Stomach (tissue), 9 donors: Measurements from ENCODE around the gene CFLAR. TPM values are rescaled to one million over a fixed set of nuclear protein-coding genes. Genes with fewer than 3 reads are reported as not detected.
"Not testable (repeated sequence)": the region's sequence is repeated elsewhere in the genome, so short reads cannot be mapped to it uniquely, and the experiment has no call there.

Source experiments
- DNase-seq, 2 donors: peaks; one replicate each; pipeline versions ENCODE4 v3.0.0 to v3.0.0-alpha.2; 2013 to 2019
- H3K27ac ChIP-seq, 5 donors: fragments of 200-600 bp in 4 of 5; sonication (generic) in 4 of 5; one replicate each; pipeline ENCODE4 v1.5.1; 2013 to 2019; ENCODE audit warnings: mild to moderate bottlenecking in 1 of 5, moderate library complexity in 1 of 5
- H3K27me3 ChIP-seq, 3 donors: fragments of 200-600 bp; sonication (generic); one replicate each; pipeline ENCODE4 v1.5.1; 2017 to 2019; ENCODE audit warnings: mixed run types in 1 of 3
- H3K36me3 ChIP-seq, 4 donors: fragments of 200-600 bp; sonication (generic); 1 replicate in 3 of 4; 2 replicates in 1 of 4; pipeline ENCODE4 v1.5.1; 2016 to 2019
- H3K4me1 ChIP-seq, 4 donors: fragments of 200-600 bp; sonication (generic); one replicate each; pipeline ENCODE4 v1.5.1; 2016 to 2019
- H3K4me3 ChIP-seq, 4 donors: fragments of 200-600 bp; sonication (generic) in 3 of 4; one replicate each; pipeline ENCODE4 v1.5.1; 2016 to 2019; ENCODE audit warnings: mild to moderate bottlenecking in 1 of 4
- H3K9me3 ChIP-seq, 4 donors: fragments of 200-600 bp; sonication (generic); one replicate each; pipeline ENCODE4 v1.5.1; 2016 to 2019
- CTCF ChIP-seq, 7 experiments: fragments of 450-650 bp in 4 of 7; fragments of 200-600 bp in 3 of 7; sonication (generic) in 3 of 7; IDR thresholded peaks; one replicate each; pipeline ENCODE4 v1.5.1; 2016 to 2019; ENCODE audit warnings: antibody characterized with exemption in 7 of 7, control low read depth in 2 of 7, mild to moderate bottlenecking in 1 of 7
- EP300 ChIP-seq: sonication (generic); formaldehyde crosslinking; IDR thresholded peaks from one replicate; pipeline ENCODE4 v1.6.1; 2017; ENCODE audit warnings: antibody characterized with exemption
- POLR2A ChIP-seq, 4 donors: fragments of 450-650 bp; IDR thresholded peaks; one replicate each; pipeline ENCODE4 v1.6.1; 2016; ENCODE audit warnings: antibody characterized with exemption in 4 of 4, control low read depth in 2 of 4, mild to moderate bottlenecking in 1 of 4, moderate library complexity in 1 of 4
- POLR2AphosphoS5 ChIP-seq, 3 donors: sonication (generic); formaldehyde crosslinking; IDR thresholded peaks; one replicate each; pipeline ENCODE4 v1.6.1; 2016; ENCODE audit warnings: antibody characterized with exemption in 3 of 3
- WGBS, 5 donors: extraction: QIAGEN DNeasy Blood & Tissue Kit in 3 of 5; methylation state at CpG; one replicate each; pipeline versions ENCODE4 v1.1.5 to v1.1.7; 2013 to 2018; 5-methylcytosine and 5-hydroxymethylcytosine counted together
- intact Hi-C: fragments of 100-400 bp; cut with DNase I; formaldehyde crosslinking; loops from one replicate; pipeline ENCODE4 v1.15.1; 2023; ENCODE audit warnings: low total_unique reads
- polyA plus RNA-seq, 3 donors: library from polyadenylated mRNA; stranded (reverse); fragments of 200-250 nt; gene quantifications; one replicate each; pipeline ENCODE4 v1.2.3, GENCODE V29; 2013
- total RNA-seq, 5 donors: library from RNA; depleted of rRNA; stranded (reverse); fragments of >200 nt; gene quantifications; one replicate each; pipeline versions ENCODE4 v1.1.0 to v1.2.3, GENCODE V29; 2014 to 2016
- donor health status: healthy with polysubstance abuse.
- donor health status: Bipolar disorder and iron deficiency.
- donor health status: healthy.

CFLAR gene
- total and polyA plus RNA-seq, 8 donors = 23.3 to 424 (median 177) TPM

DNA sequence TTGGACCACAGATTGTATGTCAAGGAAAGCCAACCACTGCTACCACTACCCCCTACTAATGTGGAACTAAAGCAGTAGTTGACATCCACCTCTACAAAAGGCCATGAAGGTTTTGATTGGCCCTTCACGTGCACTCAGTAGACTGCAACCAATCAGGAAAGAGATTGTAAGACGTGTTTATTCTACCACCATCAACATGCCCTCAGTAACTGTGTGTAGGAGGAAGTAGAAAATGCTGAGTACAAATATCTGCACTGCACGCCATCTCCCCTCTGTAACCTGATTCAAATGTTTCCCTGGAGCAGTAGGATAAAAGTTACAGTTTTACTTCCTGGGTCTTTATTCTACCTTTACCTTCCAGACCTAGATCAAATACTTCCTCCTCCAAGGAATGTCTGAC lies 64.0 kb downstream of the CFLAR start:
- Histone ChIP-seq H3K4me1 (peaks cover 3 to 33% (median 26%) of the 10 kb centered on the region in 4 donors), H3K36me3 (no peaks in the 10 kb centered on the region), H3K27me3 (no peaks in the 10 kb centered on the region), H3K27ac (peak overlapping the region in 2 of 5 donors; percentile 4 to 78), H3K9me3 (no peaks in the 10 kb centered on the region), H3K4me3 (no peak overlapping the region)
- 27 to 57% (median 36%) methylated on average over 3 of the region's 3 CpGs for WGBS, 5 donors
- DNase-seq = peak in 1 of 2 donors; percentile 64
- intact Hi-C loops = no loop called here
- TF ChIP-seq POLR2A (IDR thresholded peaks at IDR 0.05) = no peak
- TF ChIP-seq CTCF (IDR thresholded peaks at IDR 0.05) = no peak
- TF ChIP-seq POLR2AphosphoS5 (IDR thresholded peaks at IDR 0.05) = peak in 1 of 3 donors; percentile 23
- TF ChIP-seq EP300 = no peak

DNA sequence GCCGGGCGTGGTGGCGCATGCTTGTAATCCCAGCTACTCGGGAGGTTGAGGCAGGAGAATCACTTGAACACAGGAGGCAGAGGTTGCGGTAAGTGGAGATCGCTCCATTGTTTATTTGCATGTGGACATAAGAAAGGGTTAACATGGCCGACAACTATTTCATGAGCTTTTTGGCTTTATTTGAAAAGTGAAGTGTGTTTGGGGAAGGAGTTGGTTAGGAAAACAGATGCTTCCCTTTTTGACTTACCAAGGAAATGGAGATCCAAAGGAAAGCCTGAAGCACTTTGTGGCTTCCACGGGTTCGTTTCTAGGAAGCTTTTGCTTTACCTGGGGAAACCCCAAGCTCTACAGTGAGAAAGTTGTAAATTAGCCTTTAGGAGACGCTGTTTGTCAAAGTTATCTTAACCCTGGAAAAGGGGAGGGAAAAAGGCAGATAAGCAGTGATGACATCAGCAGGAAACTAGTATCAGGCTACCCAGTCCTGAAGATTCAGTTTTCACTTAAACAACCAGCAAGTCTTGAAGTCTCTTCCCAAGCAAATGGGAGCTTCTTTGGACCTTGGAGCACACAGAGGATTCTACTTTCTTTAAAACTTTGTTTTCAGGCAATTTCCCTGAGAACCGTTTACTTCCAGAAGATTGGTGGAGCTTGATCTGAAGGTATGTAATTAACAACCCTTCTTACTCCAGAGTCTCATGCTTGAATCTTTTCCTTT lies 66.8 kb downstream of the CFLAR start, which contains the start of gene CASP10:
Gene CASP10, plus strand, starts transcription at position 492 of the 715 bp plus-strand sequence. CDS start 2,637 bp downstream, outside the sequence.
- peak; percentile 42 to 92 for DNase-seq

GRCh38 chr2:201183365-201183727 lies 67.4 kb downstream of the CFLAR start:
- 9 to 36% (median 15%) methylated on average over 4 of the region's 4 CpGs for WGBS, 5 donors
- Histone ChIP-seq H3K9me3 (no peaks in the 10 kb centered on the region), H3K27ac (peak overlapping the region in 4 of 5 donors; percentile 71 to 83 (median 79)), H3K36me3 (peaks cover 0 to 15% (median 7%) of the 10 kb centered on the region in 4 donors), H3K4me1 (peaks cover 12 to 39% (median 24%) of the 10 kb centered on the region in 4 donors), H3K27me3 (no peaks in the 10 kb centered on the region), H3K4me3 (peak overlapping the region; percentile 30 to 58 (median 48))
- no peak for DNase-seq
- intact Hi-C loops = no loop called here
- no peak for TF ChIP-seq EP300
- TF ChIP-seq POLR2A (IDR thresholded peaks at IDR 0.05) = no peak
- no peak for TF ChIP-seq POLR2AphosphoS5 (IDR thresholded peaks at IDR 0.05)

More for the DNA sequence above, 66.8 kb downstream of the CFLAR start, which contains the start of gene CASP10:
- H3K27ac ChIP-seq = peak within 1 kb of the TSS; percentile 48 to 83 (median 76)
- peak within 1 kb of the TSS; percentile 30 to 58 (median 48) for H3K4me3 ChIP-seq
- H3K9me3 ChIP-seq = no peaks in the 10 kb centered on the region
- peaks cover 0 to 11% (median 4%) of the 10 kb centered on the region in 4 donors for H3K36me3 ChIP-seq
- TF ChIP-seq CTCF (IDR thresholded peaks at IDR 0.05) (peak in 3 of 7 experiments; percentile 26 to 53 (median 51)), POLR2A (IDR thresholded peaks at IDR 0.05) (peak in 1 of 4 donors; percentile 56), EP300 (no peak), POLR2AphosphoS5 (IDR thresholded peaks at IDR 0.05) (peak; percentile 54 to 93 (median 92))
- WGBS, 5 donors = 20 to 28% (median 24%) methylated on average over 11 of the region's 11 CpGs
- intact Hi-C loops = no loop called here
- H3K27me3 ChIP-seq = no peaks in the 10 kb centered on the region
- H3K4me1 ChIP-seq = peaks cover 12 to 39% (median 25%) of the 10 kb centered on the region in 4 donors

DNA sequence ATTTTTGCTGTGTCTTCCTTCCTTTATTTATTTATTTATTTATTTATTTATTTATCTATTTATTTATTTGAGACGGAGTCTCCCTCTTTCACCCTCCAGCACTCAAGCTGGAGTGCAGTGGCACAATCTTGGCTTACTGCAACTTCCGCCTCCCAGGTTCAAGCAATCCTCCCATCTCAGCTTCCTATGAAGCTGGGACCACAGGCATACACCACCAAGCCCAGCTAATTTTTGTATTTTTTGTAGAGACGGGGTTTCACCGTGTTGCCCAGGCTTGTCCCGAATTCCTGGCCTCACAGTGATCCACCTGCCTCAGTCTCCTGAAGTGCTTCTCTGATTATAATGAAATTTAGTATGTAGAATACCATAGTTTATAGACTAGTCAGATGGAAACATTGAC lies 67.9 kb downstream of the CFLAR start:
- Histone ChIP-seq H3K4me3 (peak overlapping the region; percentile 30 to 58 (median 48)), H3K27ac (peak overlapping the region in 4 of 5 donors; percentile 71 to 83 (median 79)), H3K36me3 (peaks cover 0 to 19% (median 10%) of the 10 kb centered on the region in 4 donors), H3K4me1 (peaks cover 12 to 39% (median 24%) of the 10 kb centered on the region in 4 donors)
- intact Hi-C loops, H3K27me3 ChIP-seq, H3K9me3 ChIP-seq: not testable (repeated sequence)
- peak in 2 of 3 donors; percentile 44 to 63 for TF ChIP-seq POLR2AphosphoS5 (IDR thresholded peaks at IDR 0.05)
- peak in 1 of 2 donors; percentile 50 for DNase-seq
- 15 to 35% (median 22%) methylated on average over 5 of the region's 5 CpGs for WGBS, 5 donors

- H3K4me1 ChIP-seq = peaks cover 12 to 39% (median 24%) of the 10 kb centered on the region in 4 donors
- WGBS, 5 donors = 30 to 59% (median 42%) methylated on average over 6 of the region's 6 CpGs
- H3K27ac ChIP-seq = peak overlapping the region; percentile 65 to 83 (median 76)
- H3K9me3 ChIP-seq, intact Hi-C loops, DNase-seq, H3K27me3 ChIP-seq: not testable (repeated sequence)
- H3K4me3 ChIP-seq = peak overlapping the region; percentile 30 to 58 (median 48)
- H3K36me3 ChIP-seq = peaks cover 0 to 23% (median 12%) of the 10 kb centered on the region in 4 donors
Observed at GRCh38 chr2:201184248-201184647, 68.3 kb downstream of the CFLAR start.
